Large intestine (tissue), 3 donors: ENCODE results near the gene ETV1. TPM values are rescaled to one million over a fixed set of nuclear protein-coding genes. Genes with fewer than 3 reads are reported as not detected.
A peak's percentile ranks its signal among the peaks of the same experiment; 100 is the strongest.

Source experiments
- DNase-seq, 2 donors: peaks; one replicate each; pipeline versions ENCODE4 v3.0.0 to v3.0.0-alpha.2; 2013
- H3K27ac ChIP-seq: one replicate; pipeline ENCODE4 v1.5.1; 2013; ENCODE audit warnings: low read length
- H3K27me3 ChIP-seq: 2 replicates; pipeline ENCODE4 v1.6.1; 2013; ENCODE audit warnings: low read length; ENCODE audit not compliant: control insufficient read depth, insufficient read depth
- H3K36me3 ChIP-seq: 2 replicates; pipeline ENCODE4 v1.6.1; 2013; ENCODE audit warnings: low read length; ENCODE audit not compliant: control insufficient read depth, insufficient read depth
- H3K4me1 ChIP-seq: one replicate; pipeline ENCODE4 v1.6.1; 2013; ENCODE audit warnings: low read length; ENCODE audit not compliant: control insufficient read depth, insufficient read depth
- H3K4me3 ChIP-seq: one replicate; pipeline ENCODE4 v1.5.1; 2013; ENCODE audit warnings: low read length
- H3K9me3 ChIP-seq: one replicate; pipeline ENCODE4 v1.6.1; 2013; ENCODE audit warnings: mild to moderate bottlenecking, low read depth, low read length, moderate library complexity; ENCODE audit not compliant: control insufficient read depth
- whole genome bisulfite sequencing: methylation state at CpG from one replicate; pipeline ENCODE4 v1.1.5; 2013; ENCODE audit warnings: low lambda C conversion rate; ENCODE audit not compliant: insufficient coverage; 5-methylcytosine and 5-hydroxymethylcytosine counted together
- polyA plus RNA-seq: library from polyadenylated mRNA; unstranded; fragments of 120-200 nt; gene quantifications from one replicate; pipeline ENCODE4 v1.2.1, GENCODE V29; 2013

The ETV1 gene
- polyA plus RNA-seq, 1 donor: 30.6 TPM

DNA sequence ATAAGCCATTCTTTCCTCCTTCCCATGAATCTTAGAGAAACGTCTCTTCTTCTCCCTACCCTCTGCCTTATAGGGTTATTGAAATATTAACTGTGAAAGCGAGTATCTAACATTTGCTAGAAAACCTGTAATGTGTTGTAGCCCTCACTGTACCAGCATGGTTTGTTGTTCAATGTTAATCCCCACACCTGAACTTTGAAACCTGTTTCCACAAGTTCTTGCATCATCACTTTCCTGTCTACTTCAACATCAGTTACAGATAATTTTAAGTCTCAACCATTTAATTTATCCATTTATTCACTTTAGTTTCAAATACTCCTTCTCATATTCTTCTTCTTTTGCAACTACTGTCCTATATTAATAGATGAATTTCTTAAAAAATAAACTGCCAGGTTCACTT is 148.2 kb downstream of the ETV1 start:
- Histone ChIP-seq H3K4me1 (no peaks in the 10 kb centered on the region), H3K9me3 (no peaks in the 10 kb centered on the region), H3K4me3 (no peak overlapping the region), H3K36me3 (no peaks in the 10 kb centered on the region), H3K27ac (no peak overlapping the region), H3K27me3 (no peaks in the 10 kb centered on the region)
- peak; percentile 26 to 36 for DNase-seq
- no CpG with 5 or more reads among the region's 2 CpGs for WGBS
